Muscle of back (tissue), 11 donors: ENCODE data around the gene PARM1. TPM values are rescaled to one million over a fixed set of nuclear protein-coding genes. Genes with fewer than 3 reads are reported as not detected.

ENCODE experiments used
- DNase-seq, 3 donors: peaks; one replicate each; pipeline versions ENCODE4 v3.0.0 to v3.0.0-alpha.2; 2013
- polyA plus RNA-seq, 10 donors: library from polyadenylated mRNA; unstranded; fragments of 120-200 nt; gene quantifications; one replicate each; pipeline ENCODE4 v1.2.1, GENCODE V29; 2013; ENCODE audit not compliant: insufficient read length in 10 of 10

PARM1 gene
- polyA plus RNA-seq, 10 donors, result 58.3 to 108 (median 80.3) TPM

DNA sequence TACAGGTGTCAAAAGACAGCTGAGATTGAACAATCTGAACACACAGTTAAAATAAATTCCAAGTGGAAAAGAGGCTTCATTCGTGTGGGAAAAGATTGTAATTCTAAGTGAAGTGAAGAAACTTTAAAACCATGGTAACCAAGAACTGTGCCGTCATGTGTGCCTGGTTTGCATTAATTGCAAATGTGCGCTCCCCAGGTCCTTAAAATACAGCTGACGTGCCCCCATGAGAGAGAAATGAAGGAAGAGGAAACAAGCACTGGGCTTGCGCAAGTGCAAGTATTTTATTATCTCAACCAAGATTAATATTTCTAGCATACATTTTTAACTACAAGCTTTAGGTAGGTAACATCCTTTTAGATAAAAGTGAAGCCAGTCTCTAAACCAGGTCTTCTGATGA, 92.5 kb downstream of the PARM1 start:
- DNase-seq, result peak in 1 of 3 donors; percentile 15

DNA sequence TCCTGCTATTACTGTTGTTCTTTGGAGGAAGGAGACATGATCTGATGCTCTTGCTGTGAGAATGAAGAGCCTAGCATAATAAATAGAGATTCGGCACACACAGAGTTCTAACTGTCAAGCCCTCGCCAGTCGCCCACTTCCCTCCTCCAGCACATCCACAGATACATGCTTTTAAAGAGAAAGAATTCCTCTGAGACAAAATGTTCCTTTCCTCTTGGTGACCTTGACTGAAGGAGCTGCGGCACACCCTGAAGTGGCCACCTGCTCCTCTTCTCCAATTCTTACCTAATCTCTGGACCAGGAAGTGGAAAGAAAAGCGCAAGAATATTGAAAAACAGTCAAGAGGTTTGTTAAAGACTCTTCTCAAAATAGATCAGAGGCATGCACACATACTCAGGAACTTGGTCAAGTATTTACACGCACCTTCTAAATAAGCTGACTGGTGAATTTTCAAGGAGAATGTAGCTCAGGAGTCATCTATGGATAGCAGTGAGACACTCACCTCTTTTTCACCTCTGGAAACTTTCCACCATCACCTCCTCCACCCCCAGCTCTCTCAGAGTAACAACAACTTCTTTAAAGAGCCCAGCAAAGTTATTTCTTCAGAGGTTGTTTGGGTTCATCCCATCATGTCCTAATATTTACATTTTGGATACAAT, 95.4 kb downstream of the PARM1 start:
- no peak for DNase-seq

DNA sequence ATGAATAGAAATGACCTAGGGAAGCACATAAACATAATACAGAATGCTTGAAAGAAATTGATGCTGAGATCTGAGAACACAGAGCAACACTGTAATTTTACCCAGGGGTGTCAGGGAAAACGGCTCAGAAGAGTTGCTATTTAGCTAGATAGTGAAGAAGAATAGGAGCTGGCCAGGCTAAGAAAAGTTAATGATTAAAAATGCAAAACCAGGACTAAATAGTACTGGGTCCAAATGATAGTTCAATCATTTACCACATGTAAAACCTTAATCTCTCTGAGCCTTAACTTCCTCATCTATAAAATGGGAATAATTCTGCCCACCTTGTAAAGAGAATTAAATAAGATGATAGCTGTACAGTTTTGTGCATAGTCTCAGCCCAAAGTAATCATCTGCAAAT, 97.1 kb downstream of the PARM1 start:
- no peak for DNase-seq

- DNase-seq, result no peak
Observed at GRCh38 chr4:75030649-75031235, 97.8 kb downstream of the PARM1 start.

GRCh38 chr4:75031775-75032174, 98.9 kb downstream of the PARM1 start:
- no peak for DNase-seq

- no peak for DNase-seq
Observed at GRCh38 chr4:75034523-75034922, 101.6 kb downstream of the PARM1 start.

DNA sequence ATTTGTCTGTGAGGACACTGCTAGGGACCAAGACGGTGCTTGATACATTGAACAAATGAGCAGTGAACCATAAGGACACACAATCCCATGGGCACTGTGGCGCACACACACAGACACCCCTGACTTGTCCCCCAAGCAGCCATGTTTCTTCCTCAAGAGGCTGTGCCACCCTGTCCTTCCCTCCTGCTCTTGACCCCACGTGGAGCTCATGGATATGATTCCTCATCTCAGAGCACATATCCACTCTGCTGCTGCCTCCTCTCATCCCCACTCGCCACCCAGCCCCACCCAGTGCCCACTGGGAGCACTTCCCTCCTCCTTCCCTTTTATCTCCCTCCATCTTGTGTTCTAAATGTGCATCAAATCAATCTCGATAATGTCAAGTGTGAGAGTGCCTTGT, 102.4 kb downstream of the PARM1 start:
- no peak for DNase-seq

DNA sequence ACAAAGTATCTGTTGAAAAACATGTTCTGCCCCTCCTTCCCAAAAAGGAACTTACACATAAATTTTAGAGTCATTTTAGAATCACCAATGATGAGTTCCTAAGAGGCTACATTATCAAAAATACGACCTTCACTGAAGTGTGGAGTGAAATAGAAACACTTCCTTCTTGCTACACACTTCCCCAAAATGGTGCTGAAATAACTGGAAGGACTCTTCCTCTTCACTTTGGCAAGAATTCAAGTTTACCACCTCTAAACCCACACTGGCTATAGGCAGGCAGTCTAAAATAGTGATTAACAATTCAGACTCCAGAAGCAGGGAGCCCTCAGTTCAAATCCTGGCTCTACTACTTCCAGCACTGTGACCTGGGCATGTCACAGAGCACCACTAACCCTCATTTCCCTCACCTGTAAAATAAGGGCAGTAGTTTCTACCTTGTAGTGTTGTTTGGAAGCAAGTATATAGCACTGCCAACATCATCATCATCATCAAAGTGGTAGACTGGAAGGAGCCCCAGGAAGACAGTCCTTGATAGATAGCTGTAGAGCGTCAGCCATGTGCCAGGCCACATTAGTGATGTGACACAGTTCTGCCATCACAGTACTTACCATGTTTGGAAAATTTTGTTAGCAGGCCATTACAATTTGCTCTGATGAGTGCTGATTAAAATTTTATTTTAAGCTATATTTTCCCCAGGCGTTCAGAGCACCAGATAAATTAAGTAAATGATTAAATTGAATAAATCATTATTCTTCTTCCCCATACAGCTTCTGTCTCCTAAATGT, 103.3 kb downstream of the PARM1 start:
- DNase-seq, result no peak

DNA sequence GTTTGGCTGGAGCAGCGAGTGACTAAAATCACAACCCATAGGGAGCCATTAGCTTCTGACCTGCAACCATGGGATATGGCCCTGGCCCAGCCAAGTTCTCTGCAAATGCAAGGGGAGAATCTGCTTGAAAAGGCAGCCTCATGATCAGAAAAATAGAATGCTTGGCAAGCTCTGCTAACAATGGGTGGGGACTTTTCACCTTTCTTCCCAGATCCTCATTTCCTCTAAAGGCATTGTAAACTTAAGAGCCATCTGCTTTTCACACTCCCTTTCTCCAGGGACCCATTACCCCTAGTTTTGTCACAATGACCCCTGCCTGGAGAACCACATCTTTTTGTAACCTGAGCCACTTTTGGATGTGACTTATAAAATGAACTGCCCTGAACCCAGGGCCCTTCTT, 104.3 kb downstream of the PARM1 start:
- peak; percentile 69 to 89 (median 73) for DNase-seq

GRCh38 chr4:75038376-75038775, 105.5 kb downstream of the PARM1 start:
- no peak for DNase-seq

DNA sequence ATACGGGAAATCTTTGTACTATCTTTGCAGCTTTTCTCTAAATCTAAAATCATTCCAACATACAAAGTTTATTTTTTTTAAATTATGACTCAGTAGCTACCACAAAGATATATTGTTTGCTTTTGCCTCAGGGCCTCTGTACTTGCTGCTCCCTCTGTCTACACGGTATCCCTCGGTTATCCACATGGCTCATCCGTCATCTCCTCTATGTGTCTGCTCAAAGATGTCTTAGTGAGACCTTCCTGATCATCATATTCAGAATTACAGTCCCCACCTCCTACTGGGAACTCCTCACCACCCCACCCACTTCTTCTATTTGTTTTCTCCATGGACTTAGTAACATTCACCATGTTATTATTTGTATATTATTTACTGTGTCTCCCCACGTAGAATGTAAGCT, 107.8 kb downstream of the PARM1 start:
- no peak for DNase-seq

GRCh38 chr4:75042601-75043208, 109.8 kb downstream of the PARM1 start:
- no peak for DNase-seq

DNA sequence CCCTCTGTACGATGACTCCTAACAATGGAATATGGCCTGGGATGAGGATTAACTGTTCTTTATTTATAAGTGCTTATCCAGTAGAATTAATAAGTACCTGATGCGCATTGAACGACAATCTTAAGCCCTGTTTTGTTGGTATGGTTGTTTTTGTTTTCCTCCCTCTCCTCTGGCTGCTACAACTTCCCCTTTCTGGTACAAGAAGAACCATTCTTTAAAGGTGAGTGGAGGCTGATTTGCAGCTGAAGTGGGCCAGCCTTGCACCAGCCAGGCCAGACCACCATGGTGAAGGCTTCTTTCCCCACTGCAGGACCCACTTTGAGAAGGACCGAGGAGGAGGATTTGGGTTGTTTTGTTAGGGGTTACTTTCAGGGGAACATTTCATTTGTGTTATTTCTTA, 113.3 kb downstream of the PARM1 start:
- DNase-seq, result no peak

- no peak for DNase-seq
Observed at GRCh38 chr4:75046641-75047040, 113.7 kb downstream of the PARM1 start.

- DNase-seq, result no peak
Observed at GRCh38 chr4:75048208-75048879, 115.4 kb downstream of the PARM1 start.

DNA sequence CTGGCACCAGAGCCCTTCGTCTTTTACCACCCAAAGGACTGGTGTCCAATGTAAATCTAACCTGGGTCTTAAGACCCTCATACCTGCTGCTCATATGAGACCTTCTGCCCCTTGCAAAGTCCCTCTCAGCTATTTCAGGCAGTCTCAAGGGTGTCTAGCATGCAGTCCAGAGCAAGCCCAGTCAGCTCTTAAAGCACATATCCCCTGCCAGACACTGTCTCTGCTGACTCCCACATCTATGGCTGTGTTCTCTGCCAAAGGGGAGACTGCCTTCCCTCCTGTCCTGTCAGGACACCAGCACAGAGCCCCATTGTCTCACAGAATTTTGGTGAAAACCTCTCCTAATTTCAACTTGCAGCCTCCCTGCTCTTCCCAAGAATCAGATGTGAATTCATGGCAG, 118.5 kb downstream of the PARM1 start:
- no peak for DNase-seq

DNA sequence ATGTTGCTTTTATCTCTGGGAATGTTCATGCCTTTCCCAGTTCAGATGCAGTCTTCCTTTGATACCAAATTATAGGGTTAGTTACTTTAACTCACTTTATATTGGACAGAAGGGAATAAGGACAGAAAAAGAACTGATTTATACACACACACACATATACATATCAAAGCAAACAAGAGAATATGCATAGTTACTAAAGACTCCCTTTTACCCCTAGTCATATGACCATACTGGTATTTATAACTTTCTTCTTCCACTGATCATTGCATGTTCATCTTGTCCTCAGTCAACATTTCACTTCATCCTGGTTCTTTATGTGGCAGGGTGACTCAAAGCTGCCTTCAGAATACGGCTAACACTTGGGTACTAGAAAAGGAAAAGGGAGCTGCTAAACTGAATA, 120.4 kb downstream of the PARM1 start:
- no peak for DNase-seq

- DNase-seq, result no peak
Observed at GRCh38 chr4:75054078-75054477, 121.2 kb downstream of the PARM1 start.

DNA sequence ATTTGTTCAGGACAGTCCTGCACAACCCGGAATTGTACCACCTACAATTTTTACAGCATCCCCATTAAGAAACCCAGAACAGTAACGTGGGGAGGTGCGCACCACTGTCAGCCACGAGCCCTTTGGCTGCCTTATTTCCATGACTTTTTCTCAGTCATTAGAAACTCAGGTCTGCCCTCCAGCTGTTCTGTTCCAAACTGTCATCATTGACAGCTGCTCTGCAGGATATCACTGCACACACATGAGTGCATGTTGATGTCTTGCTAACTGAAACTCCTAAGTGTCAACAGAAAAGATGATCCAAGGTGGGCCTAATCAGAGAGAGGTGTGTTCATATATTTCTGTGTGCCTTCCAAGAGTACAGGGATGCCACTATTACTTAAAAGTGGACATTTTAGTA, 123.4 kb downstream of the PARM1 start:
- DNase-seq, result no peak

DNA sequence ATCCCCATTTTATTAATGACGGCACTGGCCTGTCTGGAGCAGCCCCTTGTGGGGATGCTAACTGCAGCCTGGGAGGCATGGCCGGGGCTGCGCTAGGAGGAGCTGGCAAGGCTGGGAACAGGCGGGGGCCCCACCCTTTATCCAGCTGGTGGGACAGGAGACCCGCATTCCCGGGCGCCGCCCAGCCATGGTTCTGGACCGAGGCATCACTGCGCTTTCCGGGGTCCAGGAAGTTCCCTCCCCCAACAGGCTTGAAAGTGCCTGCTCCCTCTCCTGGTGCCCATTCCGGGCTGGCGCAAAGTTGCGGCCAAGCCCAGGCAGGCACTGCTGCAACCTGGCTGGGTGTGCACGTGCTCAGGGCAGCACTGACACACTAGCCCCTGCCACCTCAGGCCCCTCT, 124.5 kb downstream of the PARM1 start:
- DNase-seq, result no peak

DNA sequence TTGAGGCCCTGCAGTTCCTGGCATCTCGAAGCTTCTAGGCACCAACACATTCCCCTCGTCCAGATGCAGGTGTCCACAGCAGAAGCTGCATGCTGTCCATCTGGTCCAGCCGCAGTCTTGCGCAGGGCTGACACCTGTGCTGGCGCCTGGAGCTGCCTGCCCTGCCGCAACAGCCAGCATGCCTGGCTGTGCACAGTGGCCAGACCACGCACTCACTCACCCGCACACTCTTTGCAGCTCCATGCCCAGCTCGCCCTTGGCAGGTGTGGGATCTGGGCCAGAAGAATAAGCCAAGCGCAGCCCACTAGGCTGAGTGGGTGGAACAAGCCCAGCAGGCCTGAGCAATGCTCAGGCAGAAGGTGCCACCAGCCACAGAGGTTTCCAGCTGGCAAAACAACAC, 125.6 kb downstream of the PARM1 start:
- DNase-seq, result no peak

GRCh38 chr4:75063433-75063832, 130.5 kb downstream of the PARM1 start:
- no peak for DNase-seq
